GM23338 (cell line): ENCODE results near the gene RBM24. TPM values are rescaled to one million over a fixed set of nuclear protein-coding genes. Genes with fewer than 3 reads are reported as not detected.

ENCODE experiments used
- ATAC-seq: fragments of 200-7000 bp; cut with Tn5 transposase; 3 replicates; pipeline ENCODE4 v1.9.1; 2020
- DNase-seq: peaks from one replicate; pipeline ENCODE4 v3.0.0-alpha.2; 2015; ENCODE audit warnings: low spot score
- H2AFZ ChIP-seq: fragments of 200-600 bp; sonication (generic); 2 replicates; pipeline ENCODE4 v1.8.0; 2016; ENCODE audit warnings: antibody characterized with exemption, mild to moderate bottlenecking, moderate library complexity
- H3F3A ChIP-seq: fragments of 200-600 bp; sonication (generic); replicated peaks from 2 replicates; pipeline ENCODE4 v1.8.0; 2017; ENCODE audit warnings: antibody characterized with exemption, mixed run types, low read depth
- H3K27ac ChIP-seq: fragments of 200-600 bp; sonication (generic); 2 replicates; pipeline ENCODE4 v1.6.1; 2016; ENCODE audit warnings: low read depth
- H3K27me3 ChIP-seq: fragments of 200-600 bp; sonication (generic); 2 replicates; pipeline ENCODE4 v1.8.0; 2016; ENCODE audit warnings: mild to moderate bottlenecking, mixed run types, moderate library complexity; ENCODE audit not compliant: insufficient read depth
- H3K36me3 ChIP-seq: fragments of 200-600 bp; sonication (generic); 2 replicates; pipeline ENCODE4 v1.8.0; 2016; ENCODE audit warnings: mild to moderate bottlenecking; ENCODE audit not compliant: insufficient read depth
- H3K4me1 ChIP-seq: fragments of 200-600 bp; sonication (generic); 2 replicates; pipeline ENCODE4 v1.8.0; 2016; ENCODE audit warnings: mild to moderate bottlenecking, moderate library complexity; ENCODE audit not compliant: insufficient read depth
- H3K4me2 ChIP-seq: fragments of 200-600 bp; sonication (generic); 2 replicates; pipeline ENCODE4 v1.7.1; 2017; ENCODE audit warnings: mixed run types
- H3K4me3 ChIP-seq: fragments of 200-600 bp; sonication (generic); 2 replicates; pipeline ENCODE4 v1.6.1; 2016; ENCODE audit warnings: mixed run types
- H3K79me2 ChIP-seq: fragments of 200-600 bp; sonication (generic); replicated peaks from 2 replicates; pipeline ENCODE4 v1.8.0; 2017; ENCODE audit warnings: mild to moderate bottlenecking; ENCODE audit not compliant: insufficient read depth
- H3K9me2 ChIP-seq: fragments of 200-600 bp; sonication (generic); 2 replicates; pipeline ENCODE4 v1.8.0; 2017; ENCODE audit not compliant: insufficient read depth
- H4K20me1 ChIP-seq: fragments of 200-600 bp; sonication (generic); replicated peaks from 2 replicates; pipeline ENCODE4 v1.8.0; 2017; ENCODE audit warnings: mild to moderate bottlenecking; ENCODE audit not compliant: insufficient read depth
- H3K27ac Mint-ChIP-seq: 2 replicates; pipeline ENCODE4 v1.8.0; 2020; ENCODE audit warnings: inconsistent platforms, mild to moderate bottlenecking, moderate library complexity, mixed read lengths
- H3K27me3 Mint-ChIP-seq: 3 replicates; pipeline ENCODE4 v1.8.0; 2022; ENCODE audit warnings: low read depth, mild to moderate bottlenecking, moderate library complexity, mixed read lengths, inconsistent platforms; ENCODE audit not compliant: insufficient read depth, poor library complexity
- H3K36me3 Mint-ChIP-seq: 3 replicates; pipeline ENCODE4 v1.8.0; 2021; ENCODE audit warnings: low read depth, mild to moderate bottlenecking, inconsistent platforms, moderate library complexity, mixed read lengths
- H3K4me1 Mint-ChIP-seq: 3 replicates; pipeline ENCODE4 v1.8.0; 2020; ENCODE audit warnings: mild to moderate bottlenecking, inconsistent platforms, mixed read lengths
- H3K4me3 Mint-ChIP-seq: 3 replicates; pipeline ENCODE4 v1.8.0; 2021; ENCODE audit warnings: moderate library complexity, mild to moderate bottlenecking, inconsistent platforms, mixed read lengths
- H3K9me3 Mint-ChIP-seq: 3 replicates; pipeline ENCODE4 v1.8.0; 2020; ENCODE audit warnings: moderate library complexity, mild to moderate bottlenecking, inconsistent platforms, mixed read lengths
- CREB1 ChIP-seq: fragments of 250-450 bp; sonication (Bioruptor Pico); IDR thresholded peaks from 2 replicates; pipeline ENCODE4 v1.5.0; 2020; ENCODE audit warnings: low read depth, mild to moderate bottlenecking, moderate library complexity
- CTCF ChIP-seq, 2 experiments: fragments of 200-600 bp in 1 of 2; sonication (generic) in 1 of 2; conservative IDR thresholded peaks; 2 replicates each; pipeline versions ENCODE4 v1.5.1 to v1.6.1; 2016 to 2017; ENCODE audit warnings: antibody characterized with exemption in 2 of 2, low read depth in 2 of 2, mild to moderate bottlenecking in 2 of 2, moderate library complexity in 1 of 2
- EZH2 ChIP-seq: fragments of 200-600 bp; sonication (generic); IDR thresholded peaks from one replicate; pipeline ENCODE4 v1.8.0; 2017; ENCODE audit warnings: antibody characterized with exemption, mild to moderate bottlenecking, low read depth; ENCODE audit not compliant: unreplicated experiment
- NANOG ChIP-seq: IDR thresholded peaks from 2 replicates; pipeline ENCODE4 v1.6.1; 2016; ENCODE audit warnings: antibody characterized with exemption, borderline replicate concordance
- POLR2AphosphoS5 ChIP-seq: IDR thresholded peaks from 2 replicates; pipeline ENCODE4 v1.6.1; 2016; ENCODE audit warnings: antibody characterized with exemption, low read depth
- REST ChIP-seq: IDR thresholded peaks from one replicate; pipeline ENCODE4 v1.6.1; 2018; ENCODE audit warnings: antibody characterized with exemption; ENCODE audit not compliant: unreplicated experiment
- STAT1 ChIP-seq: IDR thresholded peaks from one replicate; pipeline ENCODE4 v1.6.1; 2016; ENCODE audit warnings: antibody characterized with exemption; ENCODE audit not compliant: unreplicated experiment
- ZNF114 ChIP-seq: fragments of 250-450 bp; sonication (Bioruptor Pico); IDR thresholded peaks from 2 replicates; pipeline ENCODE4 v1.5.0; 2020; ENCODE audit warnings: mild to moderate bottlenecking, moderate library complexity
- polyA plus RNA-seq: library from polyadenylated mRNA; unstranded; fragments of >200 nt; fragmentation: Nextera tagmentation; extraction: Ambion mirVana; gene quantifications from 2 replicates; pipeline ENCODE4 v1.2.1, GENCODE V29; 2016
- total RNA-seq: library from RNA; depleted of rRNA; stranded (reverse); fragments of >200 nt; shearing (Covaris generic); gene quantifications from 2 replicates; pipeline ENCODE4 v1.2.3, GENCODE V29; 2014

RBM24 gene
- total and polyA plus RNA-seq, 2 experiments from 2014 or later, result 0.27 to 1.3 TPM

- Mint-ChIP-seq H3K27me3 (peaks cover 2% of the 10 kb centered on the region), H3K36me3 (no peaks in the 10 kb centered on the region), H3K4me1 (peaks cover 9% of the 10 kb centered on the region), H3K4me3 (no peak overlapping the region), H3K27ac (no peak overlapping the region), H3K9me3 (peaks cover 2% of the 10 kb centered on the region; the same call in 2 of the 3 replicates)
- TF ChIP-seq ZNF114 (CRISPR knock-in tag) (no peak), REST (no peak), EZH2 (no peak), CTCF (conservative IDR thresholded peaks at IDR 0.05; ENCODE audit: low read depth in 2 of 2) (no peak), CREB1 (CRISPR knock-in tag) (no peak), POLR2AphosphoS5 (no peak), NANOG (no peak)
- Histone ChIP-seq H3K27ac (no peak overlapping the region), H3K36me3 (no peaks in the 10 kb centered on the region), H4K20me1 (no peaks in the 10 kb centered on the region), H2AFZ (no peak overlapping the region), H3K4me1 (peaks cover 8% of the 10 kb centered on the region), H3F3A (no peaks in the 10 kb centered on the region), H3K9me2 (no peaks in the 10 kb centered on the region), H3K4me2 (no peak overlapping the region), H3K4me3 (no peak overlapping the region), H3K27me3 (no peaks in the 10 kb centered on the region), H3K79me2 (no peaks in the 10 kb centered on the region)
- no peak for ATAC-seq
- DNase-seq, result no peak
Measured at GRCh38 chr6:17303444-17303843, 22.3 kb downstream of the RBM24 start.

GRCh38 chr6:17305219-17306001 lies 24.2 kb downstream of the RBM24 start:
- DNase-seq (peak; percentile 59), ATAC-seq (peak; percentile 92)
- peaks cover 4% of the 10 kb centered on the region for H3K27me3 Mint-ChIP-seq
- peak overlapping the region; percentile 70 for H3K4me2 ChIP-seq
- H3K79me2 ChIP-seq, result no peaks in the 10 kb centered on the region
- H3K36me3 ChIP-seq, result no peaks in the 10 kb centered on the region
- no peak overlapping the region for H3K27ac Mint-ChIP-seq
- peak overlapping the region; percentile 2; the same call in 1 of the 2 replicates for H3K4me3 ChIP-seq
- peaks cover 9% of the 10 kb centered on the region for H3K4me1 Mint-ChIP-seq
- H3K27me3 ChIP-seq, result no peaks in the 10 kb centered on the region
- H3K4me1 ChIP-seq, result peaks cover 8% of the 10 kb centered on the region
- H3K4me3 Mint-ChIP-seq, result peak overlapping the region; percentile 17; the same call in 1 of the 3 replicates
- H4K20me1 ChIP-seq, result no peaks in the 10 kb centered on the region
- TF ChIP-seq STAT1, result no peak
- no peak for TF ChIP-seq REST
- TF ChIP-seq POLR2AphosphoS5, result no peak
- no peak overlapping the region for H2AFZ ChIP-seq
- H3K27ac ChIP-seq, result no peak overlapping the region
- no peaks in the 10 kb centered on the region for H3F3A ChIP-seq
- H3K9me3 Mint-ChIP-seq, result peaks cover 2% of the 10 kb centered on the region; the same call in 2 of the 3 replicates
- H3K9me2 ChIP-seq, result no peaks in the 10 kb centered on the region
- H3K36me3 Mint-ChIP-seq, result no peaks in the 10 kb centered on the region
